H1 (cell line): ENCODE data around the gene TCF4. TPM values are rescaled to one million over a fixed set of nuclear protein-coding genes. Genes with fewer than 3 reads are reported as not detected.

Experiments
- CTCF ChIA-PET: fragments of 300-600 bp; sonication (Branson Sonifier 250); formaldehyde crosslinking; loops from one replicate; lab custom pipeline; 2021; ENCODE audit not compliant: partially characterized antibody; lab: Charles Lee
- POLR2A ChIA-PET: fragments of 300-600 bp; sonication (Branson Sonifier 250); formaldehyde crosslinking; loops from one replicate; lab custom pipeline; 2021; ENCODE audit warnings: inconsistent platforms; ENCODE audit not compliant: partially characterized antibody; lab: Charles Lee
- DNase-seq, 2 experiments: peaks; one replicate each; pipeline versions ENCODE4 v3.0.0 to v3.0.0-alpha.2; 2010 to 2022; ENCODE audit warnings: low spot score in 2 of 2, low read depth in 1 of 2, mixed read lengths in 1 of 2
- FAIRE-seq: peaks from 2 replicates; lab custom pipeline; 2011; peaks lifted over from hg19 to GRCh38; lab: Jason Lieb, UNC
- H2AFZ ChIP-seq: 2 replicates; pipeline ENCODE4 v1.8.1; 2012; ENCODE audit warnings: low read length, inconsistent platforms
- H2AK5ac ChIP-seq: 2 replicates; pipeline ENCODE4 v1.6.1; 2013; ENCODE audit warnings: low read depth, low read length
- H2BK120ac ChIP-seq: replicated peaks from 2 replicates; pipeline ENCODE3; 2013; ENCODE audit warnings: low read depth, low read length, inconsistent platforms
- H2BK12ac ChIP-seq: 2 replicates; pipeline ENCODE4 v1.6.1; 2013; ENCODE audit warnings: low read depth, low read length
- H2BK15ac ChIP-seq: 2 replicates; pipeline ENCODE4 v1.6.1; 2013; ENCODE audit warnings: low read length
- H2BK20ac ChIP-seq: 2 replicates; pipeline ENCODE4 v1.6.1; 2013; ENCODE audit warnings: low read length
- H2BK5ac ChIP-seq: 2 replicates; pipeline ENCODE4 v1.6.1; 2013; ENCODE audit warnings: low read depth, low read length
- H3K14ac ChIP-seq: 2 replicates; pipeline ENCODE4 v1.6.1; 2013; ENCODE audit warnings: inconsistent platforms; ENCODE audit not compliant: insufficient read length
- H3K18ac ChIP-seq: 2 replicates; pipeline ENCODE4 v1.6.1; 2013; ENCODE audit warnings: low read length; ENCODE audit errors: extremely low read depth
- H3K23ac ChIP-seq: 2 replicates; pipeline ENCODE4 v1.6.1; 2013; ENCODE audit warnings: inconsistent platforms; ENCODE audit not compliant: insufficient read length
- H3K23me2 ChIP-seq: 2 replicates; pipeline ENCODE4 v1.6.1; 2013; ENCODE audit warnings: low read depth, low read length
- H3K27ac ChIP-seq: 2 replicates; pipeline ENCODE4 v1.6.1; 2011; ENCODE audit warnings: low read depth, low read length, inconsistent platforms
- H3K27me3 ChIP-seq, 4 experiments: replicated peaks in 1 of 4; 1 replicate in 1 of 4; 2 replicates in 3 of 4; pipeline versions ENCODE4 v1.6.1 to v1.8.1; 2011 to 2013; ENCODE audit warnings: low read length in 3 of 4, mild to moderate bottlenecking in 3 of 4, inconsistent platforms in 2 of 4, mixed read lengths in 2 of 4, moderate library complexity in 1 of 4; ENCODE audit not compliant: control insufficient read depth in 3 of 4, insufficient read depth in 3 of 4; ENCODE audit errors: extremely low read depth in 1 of 4
- H3K36me3 ChIP-seq, 4 experiments: 2 replicates each; pipeline versions ENCODE4 v1.6.1 to v1.8.1; 2011 to 2013; ENCODE audit warnings: mild to moderate bottlenecking in 4 of 4, low read length in 3 of 4, moderate library complexity in 2 of 4, control low read depth in 1 of 4, inconsistent platforms in 1 of 4; ENCODE audit not compliant: insufficient read depth in 4 of 4, control insufficient read depth in 2 of 4
- H3K4ac ChIP-seq: replicated peaks from 2 replicates; pipeline ENCODE3; 2013; ENCODE audit warnings: low read length, low read depth, mixed read lengths, inconsistent platforms; ENCODE audit not compliant: insufficient read length
- H3K4me1 ChIP-seq, 4 experiments: replicated peaks in 1 of 4; 1 replicate in 1 of 4; 2 replicates in 3 of 4; pipeline versions ENCODE4 v1.6.1 to v1.8.1; 2011 to 2013; ENCODE audit warnings: low read length in 3 of 4, inconsistent platforms in 2 of 4, mixed read lengths in 1 of 4; ENCODE audit not compliant: insufficient read depth in 4 of 4, control insufficient read depth in 3 of 4
- H3K4me2 ChIP-seq, 2 experiments: 2 replicates each; pipeline versions ENCODE4 v1.6.1 to v1.8.1; 2011 to 2013; ENCODE audit warnings: low read depth in 2 of 2, low read length in 2 of 2, control low read depth in 1 of 2, inconsistent platforms in 1 of 2, mild to moderate bottlenecking in 1 of 2; ENCODE audit not compliant: insufficient read depth in 1 of 2
- H3K4me3 ChIP-seq, 4 experiments: fragments of 200-600, 300-600 bp in 1 of 4; sonication (generic), shearing (Covaris generic), sonication (Bioruptor Twin) in 1 of 4; 2 replicates each; pipeline versions ENCODE4 v1.5.1 to v1.8.1; 2011 to 2016; ENCODE audit warnings: low read length in 4 of 4, low read depth in 3 of 4, control low read depth in 2 of 4, inconsistent platforms in 2 of 4, mild to moderate bottlenecking in 2 of 4, mixed read lengths in 1 of 4, moderate library complexity in 1 of 4; ENCODE audit not compliant: insufficient read depth in 2 of 4; ENCODE audit errors: extremely low read depth in 1 of 4
- H3K56ac ChIP-seq: replicated peaks from 2 replicates; pipeline ENCODE3; 2013; ENCODE audit warnings: low read depth, mild to moderate bottlenecking, mixed read lengths, low read length, inconsistent platforms; ENCODE audit not compliant: insufficient read length
- H3K79me1 ChIP-seq: 2 replicates; pipeline ENCODE4 v1.6.1; 2013; ENCODE audit warnings: low read depth, low read length, control low read depth
- H3K79me2 ChIP-seq, 2 experiments: 2 replicates each; pipeline versions ENCODE4 v1.6.1 to v1.8.1; 2012 to 2013; ENCODE audit warnings: low read length in 2 of 2, mild to moderate bottlenecking in 2 of 2, inconsistent platforms in 1 of 2; ENCODE audit not compliant: insufficient read depth in 2 of 2, control insufficient read depth in 1 of 2
- H3K9ac ChIP-seq, 4 experiments: replicated peaks in 1 of 4; 1 replicate in 1 of 4; 2 replicates in 3 of 4; pipeline versions ENCODE4 v1.6.1 to v1.8.1; 2011 to 2013; ENCODE audit warnings: low read depth in 3 of 4, low read length in 3 of 4, control low read depth in 2 of 4, mild to moderate bottlenecking in 2 of 4, moderate library complexity in 2 of 4, inconsistent platforms in 1 of 4; ENCODE audit errors: extremely low read depth in 1 of 4
- H3K9me3 ChIP-seq, 2 experiments: 2 replicates each; pipeline versions ENCODE4 v1.6.1 to v1.8.1; 2012 to 2013; ENCODE audit warnings: mild to moderate bottlenecking in 2 of 2, moderate library complexity in 2 of 2, control low read depth in 1 of 2, inconsistent platforms in 1 of 2, low read depth in 1 of 2, low read length in 1 of 2, mixed read lengths in 1 of 2; ENCODE audit not compliant: insufficient read depth in 2 of 2
- H4K20me1 ChIP-seq, 2 experiments: replicated peaks in 1 of 2; 2 replicates each; pipeline versions ENCODE3 to v1.8.1; 2011 to 2013; ENCODE audit warnings: inconsistent platforms in 2 of 2, low read length in 2 of 2, mild to moderate bottlenecking in 1 of 2; ENCODE audit not compliant: insufficient read depth in 2 of 2, control insufficient read depth in 1 of 2
- H4K5ac ChIP-seq: 2 replicates; pipeline ENCODE4 v1.6.1; 2013; ENCODE audit warnings: low read length, low read depth, mixed read lengths, inconsistent platforms; ENCODE audit not compliant: insufficient read length
- H4K8ac ChIP-seq: 2 replicates; pipeline ENCODE4 v1.8.0; 2013; ENCODE audit warnings: mild to moderate bottlenecking, moderate library complexity, low read length, inconsistent platforms; ENCODE audit not compliant: insufficient read depth; ENCODE audit errors: extremely low read depth
- H4K91ac ChIP-seq: replicated peaks from 2 replicates; pipeline ENCODE3; 2013; ENCODE audit warnings: low read length, mixed read lengths, inconsistent platforms; ENCODE audit not compliant: insufficient read length
- ASH2L ChIP-seq: fragments of 200-600, 300-600 bp; sonication (generic); IDR thresholded peaks from one replicate; pipeline ENCODE4 v1.7.1; 2017; ENCODE audit warnings: low read length
- GABPA ChIP-seq: IDR thresholded peaks from 2 replicates; pipeline ENCODE4 v1.6.1; 2011; ENCODE audit warnings: mild to moderate bottlenecking, low read length, moderate library complexity, borderline replicate concordance; ENCODE audit not compliant: insufficient read depth
- HDAC6 ChIP-seq: IDR thresholded peaks from one replicate; pipeline ENCODE4 v1.7.1; 2012; ENCODE audit warnings: low read depth, mild to moderate bottlenecking, inconsistent platforms, low read length, moderate library complexity
- JUND ChIP-seq: IDR thresholded peaks from 2 replicates; pipeline ENCODE4 v1.6.1; 2011; ENCODE audit warnings: mild to moderate bottlenecking, improper control_type of control experiment, low read length
- KDM5A ChIP-seq: fragments of 200-600 bp; IDR thresholded peaks from 2 replicates; pipeline ENCODE4 v1.7.1; 2012; ENCODE audit warnings: mild to moderate bottlenecking, low read length, inconsistent platforms, mixed read lengths
- POU5F1 ChIP-seq: IDR thresholded peaks from 2 replicates; pipeline ENCODE4 v1.6.1; 2011; ENCODE audit warnings: low read depth, mild to moderate bottlenecking, low read length, moderate library complexity
- RNF2 ChIP-seq: fragments of 200-900, 300-1000 bp; sonication (generic); IDR thresholded peaks from 2 replicates; pipeline ENCODE4 v1.7.1; 2016; ENCODE audit warnings: borderline replicate concordance, low read depth, mild to moderate bottlenecking, antibody characterized with exemption, low read length; ENCODE audit not compliant: poor library complexity, severe bottlenecking; ENCODE audit errors: missing control alignments
- SP1 ChIP-seq: IDR thresholded peaks from 2 replicates; pipeline ENCODE4 v1.6.1; 2011; ENCODE audit warnings: low read depth, low read length
- SP2 ChIP-seq: IDR thresholded peaks from 2 replicates; pipeline ENCODE4 v1.6.1; 2012; ENCODE audit warnings: mild to moderate bottlenecking, low read length, inconsistent platforms
- WGBS, 2 experiments: shearing (Covaris generic) in 1 of 2; methylation state at CpG; one replicate each; pipeline versions ENCODE4 v1.1.6 to v1.1.7; 2013 to 2015; ENCODE audit warnings: low lambda C conversion rate in 2 of 2, mixed read lengths in 2 of 2, inconsistent platforms in 1 of 2, low coverage in 1 of 2, missing lambda C conversion rate in 1 of 2; ENCODE audit not compliant: insufficient replicate concordance in 2 of 2, insufficient coverage in 1 of 2, insufficient read length in 1 of 2; ENCODE audit errors: extremely low coverage in 1 of 2, missing lambda C conversion rate in 1 of 2; 5-methylcytosine and 5-hydroxymethylcytosine counted together
- polyA plus RNA-seq, 7 experiments: library from polyadenylated mRNA; depleted of rRNA in 3 of 7; stranded (reverse) in 5 of 7; unstranded in 2 of 7; fragments of >200 nt in 5 of 7; fragments of 200-250 nt in 2 of 7; gene quantifications; 1 replicate in 5 of 7; 2 replicates in 1 of 7; 4 replicates in 1 of 7; pipeline versions ENCODE4 v1.2.1 to v1.2.3, GENCODE V29; 2011 to 2013; ENCODE audit warnings: missing spikeins in 2 of 7, mixed read lengths in 2 of 7
- total RNA-seq: library from RNA; stranded (reverse); fragmentation: NEBNext Ultra II Directional; extraction: Animal tissue kit (Norgen Biotek cat#: 25700); gene quantifications from 2 replicates; pipeline ENCODE4 v1.2.1, GENCODE V29; 2021
- TF ChIP-seq, protein P1 (sequence below): IDR thresholded peaks from 2 replicates; pipeline ENCODE4 v1.6.1; 2012; ENCODE audit warnings: inconsistent platforms
- TF ChIP-seq, protein P2 (sequence below), 3 experiments: IDR thresholded peaks; 1 replicate in 2 of 3; 2 replicates in 1 of 3; pipeline versions ENCODE4 v1.5.1 to v1.6.1; 2011; ENCODE audit warnings: low read length in 3 of 3, mild to moderate bottlenecking in 3 of 3, inconsistent platforms in 2 of 3, low read depth in 1 of 3, moderate library complexity in 1 of 3; ENCODE audit not compliant: insufficient read depth in 1 of 3; ENCODE audit errors: control extremely low read depth in 1 of 3

Gene TCF4
- total and polyA plus RNA-seq, 2 of the 8 experiments (the other 6 are each of a cell fraction or from before 2014, with no cell fraction given), result 59.3 to 118 TPM

GRCh38 chr18:55339990-55340389, 248.0 kb downstream of the TCF4 start:
- POLR2A ChIA-PET, result interaction anchor here (1.3 kb wide), 1 partner anchor 10 kb away, joined by 3 read pairs; no protein-coding TSS in a partner anchor
- Histone ChIP-seq H2BK15ac (no peak overlapping the region), H3K4me1 (peaks cover 3 to 16% (median 10%) of the 10 kb centered on the region in 4 experiments), H3K9ac (no peak overlapping the region), H3K27ac (no peak overlapping the region), H4K5ac (no peak overlapping the region), H2BK12ac (no peak overlapping the region), H3K79me1 (no peaks in the 10 kb centered on the region), H4K91ac (no peak overlapping the region), H2BK120ac (no peak overlapping the region), H2BK20ac (no peak overlapping the region), H3K79me2 (peaks cover 0 to 32% of the 10 kb centered on the region in 2 experiments; a peak in 2 of 4 replicates), H2AFZ (no peak overlapping the region), H3K23me2 (no peaks in the 10 kb centered on the region), H2BK5ac (no peak overlapping the region), H4K20me1 (peaks cover 0 to 1% of the 10 kb centered on the region in 2 experiments), H3K4ac (no peak overlapping the region), H4K8ac (no peak overlapping the region), H2AK5ac (no peak overlapping the region), H3K4me2 (no peak overlapping the region), H3K14ac (no peak overlapping the region), H3K4me3 (no peak overlapping the region), H3K27me3 (no peaks in the 10 kb centered on the region), H3K18ac (no peak overlapping the region), H3K56ac (no peak overlapping the region), H3K23ac (no peak overlapping the region), H3K36me3 (no peaks in the 10 kb centered on the region), H3K9me3 (no peaks in the 10 kb centered on the region)
- no peak for FAIRE-seq
- CTCF ChIA-PET, result interaction anchor here (0.5 to 0.6 kb wide), 3 partner anchors 46 to 983 kb away, joined by 3 read pairs; no protein-coding TSS in a partner anchor
- 92% methylated on average over 7 of the region's 7 CpGs; no CpG with 5 or more reads in 1 of the 2 experiments for WGBS, 2 experiments
- no peak for DNase-seq
- TF ChIP-seq SP2, result no peak
- TF ChIP-seq, protein P1, sequence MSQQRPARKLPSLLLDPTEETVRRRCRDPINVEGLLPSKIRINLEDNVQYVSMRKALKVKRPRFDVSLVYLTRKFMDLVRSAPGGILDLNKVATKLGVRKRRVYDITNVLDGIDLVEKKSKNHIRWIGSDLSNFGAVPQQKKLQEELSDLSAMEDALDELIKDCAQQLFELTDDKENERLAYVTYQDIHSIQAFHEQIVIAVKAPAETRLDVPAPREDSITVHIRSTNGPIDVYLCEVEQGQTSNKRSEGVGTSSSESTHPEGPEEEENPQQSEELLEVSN, result no peak
- TF ChIP-seq HDAC6, result no peak
- TF ChIP-seq GABPA, result no peak
- TF ChIP-seq POU5F1, result no peak
- no peak for TF ChIP-seq JUND
- no peak for TF ChIP-seq SP1
- no peak for TF ChIP-seq ASH2L
- TF ChIP-seq, protein P2, sequence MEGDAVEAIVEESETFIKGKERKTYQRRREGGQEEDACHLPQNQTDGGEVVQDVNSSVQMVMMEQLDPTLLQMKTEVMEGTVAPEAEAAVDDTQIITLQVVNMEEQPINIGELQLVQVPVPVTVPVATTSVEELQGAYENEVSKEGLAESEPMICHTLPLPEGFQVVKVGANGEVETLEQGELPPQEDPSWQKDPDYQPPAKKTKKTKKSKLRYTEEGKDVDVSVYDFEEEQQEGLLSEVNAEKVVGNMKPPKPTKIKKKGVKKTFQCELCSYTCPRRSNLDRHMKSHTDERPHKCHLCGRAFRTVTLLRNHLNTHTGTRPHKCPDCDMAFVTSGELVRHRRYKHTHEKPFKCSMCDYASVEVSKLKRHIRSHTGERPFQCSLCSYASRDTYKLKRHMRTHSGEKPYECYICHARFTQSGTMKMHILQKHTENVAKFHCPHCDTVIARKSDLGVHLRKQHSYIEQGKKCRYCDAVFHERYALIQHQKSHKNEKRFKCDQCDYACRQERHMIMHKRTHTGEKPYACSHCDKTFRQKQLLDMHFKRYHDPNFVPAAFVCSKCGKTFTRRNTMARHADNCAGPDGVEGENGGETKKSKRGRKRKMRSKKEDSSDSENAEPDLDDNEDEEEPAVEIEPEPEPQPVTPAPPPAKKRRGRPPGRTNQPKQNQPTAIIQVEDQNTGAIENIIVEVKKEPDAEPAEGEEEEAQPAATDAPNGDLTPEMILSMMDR (IDR thresholded peaks at IDR 0.05; ENCODE audit: control extremely low read depth in 1 of 3, insufficient read depth in 1 of 3, low read depth in 1 of 3, low read length in 3 of 3), result no peak
- no peak for TF ChIP-seq KDM5A
- TF ChIP-seq RNF2, result no peak
